Measurements from ENCODE around the gene LILRB1. TPM values are rescaled to one million over a fixed set of nuclear protein-coding genes. Genes with fewer than 3 reads are reported as not detected.
"Not testable (repeated sequence)": the region's sequence is repeated elsewhere in the genome, so short reads cannot be mapped to it uniquely, and the experiment has no call there.

LILRB1 gene
- polyA plus RNA-seq, 1 donor, result 3.2 TPM

- not testable (repeated sequence) for H3K4me1 ChIP-seq (ENCODE audit: control insufficient read depth, insufficient read depth, low read length); H3K9me3 ChIP-seq (ENCODE audit: control insufficient read depth, low read depth, low read length); H3K36me3 ChIP-seq (ENCODE audit: control insufficient read depth, insufficient read depth, low read length); H3K27ac ChIP-seq (ENCODE audit: low read length); H3K4me3 ChIP-seq (ENCODE audit: low read length); H3K27me3 ChIP-seq (ENCODE audit: control insufficient read depth, insufficient read depth, low read length)
- WGBS (ENCODE audit: insufficient coverage, low lambda C conversion rate), result no CpG with 5 or more reads among the region's 10 CpGs
- DNase-seq, result peak in 1 of 2 donors; percentile 7
These were observed 46.0 kb downstream of the LILRB1 start for GRCh38 chr19:54676210-54676834.

DNA sequence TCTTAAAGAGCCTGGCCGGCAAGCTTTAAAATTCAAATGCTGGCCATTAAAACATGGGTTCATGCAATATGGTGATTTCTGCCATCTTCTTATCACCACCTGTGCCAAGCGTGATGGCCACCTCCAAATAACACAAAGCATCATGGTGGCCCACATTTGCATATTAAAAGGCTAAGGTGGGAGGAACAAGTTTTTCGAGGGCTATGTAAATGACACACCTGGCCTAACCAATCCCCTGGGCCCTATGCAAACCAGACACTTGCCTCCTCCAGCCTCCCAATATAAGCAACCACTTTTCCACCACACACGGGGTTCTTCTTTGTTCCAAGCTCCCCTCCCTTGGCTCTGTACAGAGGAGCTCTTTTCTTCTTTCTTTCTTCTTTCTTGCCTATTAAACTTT, 46.9 kb downstream of the LILRB1 start:
- Histone ChIP-seq H3K27ac (ENCODE audit: low read length) (no peak overlapping the region), H3K36me3 (ENCODE audit: control insufficient read depth, insufficient read depth, low read length) (no peaks in the 10 kb centered on the region), H3K27me3 (ENCODE audit: control insufficient read depth, insufficient read depth, low read length) (no peaks in the 10 kb centered on the region), H3K4me1 (ENCODE audit: control insufficient read depth, insufficient read depth, low read length) (no peaks in the 10 kb centered on the region), H3K4me3 (ENCODE audit: low read length) (no peak overlapping the region), H3K9me3 (ENCODE audit: control insufficient read depth, low read depth, low read length) (no peaks in the 10 kb centered on the region)
- whole genome bisulfite sequencing (ENCODE audit: insufficient coverage, low lambda C conversion rate), result 64% methylated on average over 2 of the region's 4 CpGs
- no peak for DNase-seq

DNA sequence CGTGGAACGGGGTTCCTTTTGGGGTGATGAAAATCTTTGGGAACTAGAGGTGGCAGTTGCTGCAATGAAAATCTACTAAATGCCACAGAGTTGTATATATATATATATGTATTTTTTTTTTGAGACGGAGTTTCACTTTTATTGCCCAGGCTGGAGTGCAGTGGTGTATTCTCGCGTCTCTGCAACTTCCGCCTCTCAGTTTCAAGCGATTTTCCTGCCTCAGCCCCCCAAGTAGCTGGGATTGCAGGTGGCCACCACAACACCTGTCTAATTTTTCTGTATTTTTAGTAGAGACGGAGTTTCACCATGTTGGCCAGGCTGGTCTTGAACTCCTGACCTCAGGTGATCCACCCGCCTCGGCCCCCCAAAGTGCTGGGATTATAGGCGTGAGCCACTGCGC, 51.3 kb downstream of the LILRB1 start:
- not testable (repeated sequence) for H3K27me3 ChIP-seq (ENCODE audit: control insufficient read depth, insufficient read depth, low read length); DNase-seq; H3K9me3 ChIP-seq (ENCODE audit: control insufficient read depth, low read depth, low read length); H3K4me3 ChIP-seq (ENCODE audit: low read length); H3K27ac ChIP-seq (ENCODE audit: low read length); H3K36me3 ChIP-seq (ENCODE audit: control insufficient read depth, insufficient read depth, low read length); H3K4me1 ChIP-seq (ENCODE audit: control insufficient read depth, insufficient read depth, low read length)
- WGBS (ENCODE audit: insufficient coverage, low lambda C conversion rate), result 100% methylated on average over 1 of the region's 12 CpGs

GRCh38 chr19:54682306-54682856, 52.1 kb downstream of the LILRB1 start:
- H3K27ac ChIP-seq (ENCODE audit: low read length), result no peak overlapping the region
- no peaks in the 10 kb centered on the region for H3K27me3 ChIP-seq (ENCODE audit: control insufficient read depth, insufficient read depth, low read length)

DNA sequence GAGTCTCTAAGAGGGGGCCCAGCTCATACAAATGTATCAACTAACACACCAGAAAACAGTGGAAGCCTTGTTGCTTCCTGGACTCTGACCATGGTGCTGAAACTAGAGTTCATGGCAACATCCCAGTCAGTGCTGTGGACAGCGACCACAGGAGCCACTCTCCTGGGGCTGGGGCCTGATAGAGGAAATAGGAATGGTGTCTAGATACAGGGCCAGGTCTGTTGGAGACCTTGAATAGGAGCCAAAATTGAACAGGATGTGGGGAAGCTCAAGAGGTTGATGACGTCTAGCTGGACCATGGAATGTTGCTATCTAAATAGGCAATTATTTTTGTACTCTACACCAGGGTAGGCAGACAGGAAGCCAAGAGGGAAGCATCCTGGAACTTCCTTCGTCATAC, 54.2 kb downstream of the LILRB1 start:
- no peaks in the 10 kb centered on the region for H3K27me3 ChIP-seq (ENCODE audit: control insufficient read depth, insufficient read depth, low read length)
- no peak overlapping the region for H3K27ac ChIP-seq (ENCODE audit: low read length)
- no peak for DNase-seq
- H3K4me1 ChIP-seq (ENCODE audit: control insufficient read depth, insufficient read depth, low read length), result no peaks in the 10 kb centered on the region
- H3K36me3 ChIP-seq (ENCODE audit: control insufficient read depth, insufficient read depth, low read length), result no peaks in the 10 kb centered on the region
- no peaks in the 10 kb centered on the region for H3K9me3 ChIP-seq (ENCODE audit: control insufficient read depth, low read depth, low read length)
- WGBS (ENCODE audit: insufficient coverage, low lambda C conversion rate), result no CpG with 5 or more reads among the region's 3 CpGs
- no peak overlapping the region for H3K4me3 ChIP-seq (ENCODE audit: low read length)

More at GRCh38 chr19:54682306-54682856, 52.1 kb downstream of the LILRB1 start:
- Histone ChIP-seq H3K4me1 (ENCODE audit: control insufficient read depth, insufficient read depth, low read length) (no peaks in the 10 kb centered on the region), H3K4me3 (ENCODE audit: low read length) (no peak overlapping the region), H3K9me3 (ENCODE audit: control insufficient read depth, low read depth, low read length) (no peaks in the 10 kb centered on the region), H3K36me3 (ENCODE audit: control insufficient read depth, insufficient read depth, low read length) (no peaks in the 10 kb centered on the region)
- WGBS (ENCODE audit: insufficient coverage, low lambda C conversion rate), result 82% methylated on average over 4 of the region's 7 CpGs
- DNase-seq, result no peak

Other genes starting within 250 kb of the LILRB1 start
- gene TTYH1, start 215.0 kb upstream of the LILRB1 start, polyA plus RNA-seq, result 8.2 TPM
- 248 TPM for gene LENG8, start 181.3 kb upstream of the LILRB1 start, polyA plus RNA-seq
- 9.2 TPM for gene LENG9, start 166.7 kb upstream of the LILRB1 start, polyA plus RNA-seq
- 161 TPM for gene CDC42EP5, start 157.2 kb upstream of the LILRB1 start, polyA plus RNA-seq
- gene LAIR2, start 127.7 kb upstream of the LILRB1 start, polyA plus RNA-seq, result 0.09 TPM
- 0.24 TPM for gene LILRA2, start 56.7 kb upstream of the LILRB1 start, polyA plus RNA-seq
- 0.43 TPM for gene LILRA1, start 36.9 kb upstream of the LILRB1 start, polyA plus RNA-seq
- gene LILRB4, start 32.5 kb downstream of the LILRB1 start, polyA plus RNA-seq, result 2.2 TPM
- gene KIR3DL3, start 94.0 kb downstream of the LILRB1 start, polyA plus RNA-seq, result not detected
- gene KIR2DL3, start 108.0 kb downstream of the LILRB1 start, polyA plus RNA-seq, result 0.27 TPM
- gene KIR2DL1, start 139.3 kb downstream of the LILRB1 start, polyA plus RNA-seq, result 0.27 TPM
- 0.94 TPM for gene KIR2DL4, start 173.1 kb downstream of the LILRB1 start, polyA plus RNA-seq
- 0.15 TPM for gene KIR3DL1, start 186.0 kb downstream of the LILRB1 start, polyA plus RNA-seq
- 0.30 TPM for gene KIR2DS4, start 202.2 kb downstream of the LILRB1 start, polyA plus RNA-seq
- gene KIR3DL2, start 220.0 kb downstream of the LILRB1 start, polyA plus RNA-seq, result not detected
- gene FCAR, start 243.8 kb downstream of the LILRB1 start, polyA plus RNA-seq, result not detected